MM.1S (cell line): ENCODE results near the gene FAM240A.
"Not testable (repeated sequence)": the region's sequence is repeated elsewhere in the genome, so short reads cannot be mapped to it uniquely, and the experiment has no call there.

Experiments used
- DNase-seq: peaks from one replicate; pipeline ENCODE4 v3.0.0-alpha.2; 2015
- H2AFZ ChIP-seq: fragments of 300-600 bp; sonication (generic); 2 replicates; pipeline ENCODE4 v1.6.0; 2016; ENCODE audit warnings: antibody characterized with exemption, low read length
- H3F3A ChIP-seq: fragments of 300-600 bp; sonication (generic); 2 replicates; pipeline ENCODE4 v1.6.1; 2016; ENCODE audit warnings: mild to moderate bottlenecking, antibody characterized with exemption, low read length, moderate library complexity, mixed read lengths; ENCODE audit not compliant: insufficient read depth
- H3K27ac ChIP-seq: fragments of 300-600 bp; sonication (generic); 2 replicates; pipeline ENCODE4 v1.5.1; 2016; ENCODE audit warnings: mild to moderate bottlenecking, low read length
- H3K27me3 ChIP-seq: fragments of 300-600 bp; sonication (generic); replicated peaks from 2 replicates; pipeline ENCODE4 v1.6.0; 2016; ENCODE audit warnings: low read length; ENCODE audit not compliant: insufficient read depth
- H3K36me3 ChIP-seq: fragments of 300-600 bp; sonication (generic); replicated peaks from 2 replicates; pipeline ENCODE4 v1.6.1; 2016; ENCODE audit warnings: mild to moderate bottlenecking, low read length, mixed read lengths; ENCODE audit not compliant: insufficient read depth
- H3K4me1 ChIP-seq: fragments of 300-600 bp; sonication (generic); 2 replicates; pipeline ENCODE4 v1.6.1; 2016; ENCODE audit warnings: low read length, mixed read lengths
- H3K4me2 ChIP-seq: fragments of 300-600 bp; sonication (generic); 2 replicates; pipeline ENCODE4 v1.6.0; 2016; ENCODE audit warnings: low read depth, low read length
- H3K4me3 ChIP-seq: fragments of 300-600 bp; sonication (generic); 2 replicates; pipeline ENCODE4 v1.5.1; 2016; ENCODE audit warnings: low read length, mixed read lengths
- H3K79me2 ChIP-seq: fragments of 300-600 bp; sonication (generic); 2 replicates; pipeline ENCODE4 v1.6.1; 2016; ENCODE audit warnings: mixed run types, low read length, mixed read lengths
- H3K9ac ChIP-seq: fragments of 300-600 bp; sonication (generic); 2 replicates; pipeline ENCODE4 v1.6.1; 2016; ENCODE audit warnings: low read length, mixed read lengths
- H3K9me2 ChIP-seq: fragments of 300-600 bp; sonication (generic); replicated peaks from 2 replicates; pipeline ENCODE4 v1.6.1; 2016; ENCODE audit warnings: mild to moderate bottlenecking, low read length, mixed read lengths; ENCODE audit not compliant: insufficient read depth
- H3K9me3 ChIP-seq: fragments of 300-600 bp; sonication (generic); replicated peaks from 2 replicates; pipeline ENCODE4 v1.6.1; 2016; ENCODE audit warnings: mild to moderate bottlenecking, low read length, mixed read lengths; ENCODE audit not compliant: insufficient read depth
- H4K20me1 ChIP-seq: fragments of 300-600 bp; sonication (generic); 2 replicates; pipeline ENCODE4 v1.6.1; 2016; ENCODE audit warnings: mild to moderate bottlenecking, low read length, moderate library complexity, mixed read lengths; ENCODE audit not compliant: insufficient read depth
- EZH2 ChIP-seq: fragments of 300-600 bp; sonication (generic); optimal IDR thresholded peaks from 2 replicates; pipeline ENCODE3; 2017; ENCODE audit warnings: low read depth, mild to moderate bottlenecking, antibody characterized with exemption, low read length, mixed read lengths
- EZH2phosphoT487 ChIP-seq: fragments of 300-600 bp; sonication (generic); IDR thresholded peaks from 2 replicates; pipeline ENCODE4 v1.6.1; 2018; ENCODE audit warnings: antibody characterized with exemption, low read length
- TF ChIP-seq, protein P1 (sequence below): fragments of 300-600 bp; sonication (generic); IDR thresholded peaks from 2 replicates; pipeline ENCODE4 v1.5.1; 2016; ENCODE audit warnings: antibody characterized with exemption, low read length, mixed read lengths

The FAM240A gene

DNA sequence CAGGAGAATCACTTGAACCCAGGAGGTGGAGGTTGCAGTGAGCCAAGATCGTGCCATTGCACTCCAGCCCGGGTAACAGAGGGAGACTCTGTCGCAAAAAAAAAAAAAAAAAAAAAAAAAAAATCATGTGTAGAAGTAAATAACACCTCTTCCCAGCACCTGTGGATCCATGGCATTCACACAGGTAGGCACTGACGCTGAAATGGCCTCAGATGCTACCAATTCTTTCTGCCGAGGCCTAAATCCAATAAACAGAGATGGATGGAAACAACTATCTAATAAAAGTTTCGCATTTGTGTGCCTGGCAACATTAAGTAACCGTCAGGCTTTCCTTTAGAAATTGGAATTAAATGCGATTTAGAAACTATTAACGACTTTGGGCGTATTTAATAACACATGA, 35.9 kb upstream of the FAM240A start:
- H4K20me1 ChIP-seq, result no peaks in the 10 kb centered on the region
- H3K4me3 ChIP-seq, result no peak overlapping the region
- H2AFZ ChIP-seq, result no peak overlapping the region
- no peaks in the 10 kb centered on the region for H3F3A ChIP-seq
- no peaks in the 10 kb centered on the region for H3K4me1 ChIP-seq
- no peak overlapping the region for H3K9ac ChIP-seq
- no peaks in the 10 kb centered on the region for H3K36me3 ChIP-seq
- no peaks in the 10 kb centered on the region for H3K9me3 ChIP-seq
- TF ChIP-seq EZH2phosphoT487 (no peak), EZH2 (no peak)
- TF ChIP-seq, protein P1, sequence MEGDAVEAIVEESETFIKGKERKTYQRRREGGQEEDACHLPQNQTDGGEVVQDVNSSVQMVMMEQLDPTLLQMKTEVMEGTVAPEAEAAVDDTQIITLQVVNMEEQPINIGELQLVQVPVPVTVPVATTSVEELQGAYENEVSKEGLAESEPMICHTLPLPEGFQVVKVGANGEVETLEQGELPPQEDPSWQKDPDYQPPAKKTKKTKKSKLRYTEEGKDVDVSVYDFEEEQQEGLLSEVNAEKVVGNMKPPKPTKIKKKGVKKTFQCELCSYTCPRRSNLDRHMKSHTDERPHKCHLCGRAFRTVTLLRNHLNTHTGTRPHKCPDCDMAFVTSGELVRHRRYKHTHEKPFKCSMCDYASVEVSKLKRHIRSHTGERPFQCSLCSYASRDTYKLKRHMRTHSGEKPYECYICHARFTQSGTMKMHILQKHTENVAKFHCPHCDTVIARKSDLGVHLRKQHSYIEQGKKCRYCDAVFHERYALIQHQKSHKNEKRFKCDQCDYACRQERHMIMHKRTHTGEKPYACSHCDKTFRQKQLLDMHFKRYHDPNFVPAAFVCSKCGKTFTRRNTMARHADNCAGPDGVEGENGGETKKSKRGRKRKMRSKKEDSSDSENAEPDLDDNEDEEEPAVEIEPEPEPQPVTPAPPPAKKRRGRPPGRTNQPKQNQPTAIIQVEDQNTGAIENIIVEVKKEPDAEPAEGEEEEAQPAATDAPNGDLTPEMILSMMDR, result no peak
- H3K27ac ChIP-seq, result no peak overlapping the region
- no peaks in the 10 kb centered on the region for H3K9me2 ChIP-seq
- no peaks in the 10 kb centered on the region for H3K27me3 ChIP-seq
- no peaks in the 10 kb centered on the region for H3K79me2 ChIP-seq
- H3K4me2 ChIP-seq, result no peak overlapping the region
- no peak for DNase-seq

- Histone ChIP-seq H3K36me3 (no peaks in the 10 kb centered on the region), H2AFZ (no peak overlapping the region), H3K9me2 (no peaks in the 10 kb centered on the region), H3K27me3 (no peaks in the 10 kb centered on the region), H3F3A (no peaks in the 10 kb centered on the region), H3K27ac (no peak overlapping the region), H3K79me2 (no peaks in the 10 kb centered on the region), H4K20me1 (no peaks in the 10 kb centered on the region), H3K4me1 (no peaks in the 10 kb centered on the region), H3K4me3 (no peak overlapping the region), H3K4me2 (no peak overlapping the region), H3K9ac (no peak overlapping the region), H3K9me3 (no peaks in the 10 kb centered on the region)
- DNase-seq, result no peak
- no peak for TF ChIP-seq EZH2phosphoT487
- TF ChIP-seq, protein P1, result no peak
Measured at GRCh38 chr3:46576879-46577278, 35.4 kb upstream of the FAM240A start.

GRCh38 chr3:46577580-46578249, 34.6 kb upstream of the FAM240A start:
- H3K4me1 ChIP-seq, H3K27ac ChIP-seq, H3K9me3 ChIP-seq, H3K36me3 ChIP-seq, H3K4me2 ChIP-seq, H4K20me1 ChIP-seq, H3K4me3 ChIP-seq, H3F3A ChIP-seq, H3K79me2 ChIP-seq, H3K9ac ChIP-seq, DNase-seq, H3K27me3 ChIP-seq, H3K9me2 ChIP-seq, H2AFZ ChIP-seq: not testable (repeated sequence)

- H3K9me3 ChIP-seq, result no peaks in the 10 kb centered on the region
- no peak for TF ChIP-seq EZH2
- TF ChIP-seq EZH2phosphoT487, result no peak
- TF ChIP-seq, protein P1, result no peak
- no peak overlapping the region for H2AFZ ChIP-seq
- H3K79me2 ChIP-seq, result no peaks in the 10 kb centered on the region
- H3K9me2 ChIP-seq, result no peaks in the 10 kb centered on the region
- no peak overlapping the region for H3K9ac ChIP-seq
- no peaks in the 10 kb centered on the region for H3K4me1 ChIP-seq
- no peaks in the 10 kb centered on the region for H3K36me3 ChIP-seq
- DNase-seq, result no peak
- H3F3A ChIP-seq, result no peaks in the 10 kb centered on the region
- H4K20me1 ChIP-seq, result no peaks in the 10 kb centered on the region
- H3K27ac ChIP-seq, result no peak overlapping the region
- no peaks in the 10 kb centered on the region for H3K27me3 ChIP-seq
- H3K4me3 ChIP-seq, result no peak overlapping the region
- no peak overlapping the region for H3K4me2 ChIP-seq
Measured at GRCh38 chr3:46578973-46579755, 33.2 kb upstream of the FAM240A start.
